Measurements from ENCODE around the gene SLAIN2.
"Not testable (repeated sequence)": the region's sequence is repeated elsewhere in the genome, so short reads cannot be mapped to it uniquely, and the experiment has no call there.

The SLAIN2 gene

GRCh38 chr4:48370260-48371134 is 29.2 kb downstream of the SLAIN2 start:
- DNase-seq: no peak

GRCh38 chr4:48372272-48372671 is 30.9 kb downstream of the SLAIN2 start:
- DNase-seq: no peak

GRCh38 chr4:48375651-48376304 is 34.4 kb downstream of the SLAIN2 start:
- DNase-seq: no peak

- DNase-seq: no peak
Observed at GRCh38 chr4:48379587-48380180, 38.4 kb downstream of the SLAIN2 start.

GRCh38 chr4:48380583-48381167 is 39.3 kb downstream of the SLAIN2 start:
- no peak for DNase-seq

GRCh38 chr4:48388525-48389154 is 47.3 kb downstream of the SLAIN2 start:
- no peak for DNase-seq

- no peak for DNase-seq
Observed at GRCh38 chr4:48396043-48396442, 54.7 kb downstream of the SLAIN2 start.

GRCh38 chr4:48400416-48400815 is 59.1 kb downstream of the SLAIN2 start:
- no peak for DNase-seq

- no peak for DNase-seq
Observed at GRCh38 chr4:48403358-48403757, 62.0 kb downstream of the SLAIN2 start.

- DNase-seq: no peak
Observed at GRCh38 chr4:48403779-48404178, 62.5 kb downstream of the SLAIN2 start.

- no peak for DNase-seq
Observed at GRCh38 chr4:48405924-48406323, 64.6 kb downstream of the SLAIN2 start.

GRCh38 chr4:48409203-48409602 is 67.9 kb downstream of the SLAIN2 start:
- DNase-seq: no peak

GRCh38 chr4:48410812-48411211 is 69.5 kb downstream of the SLAIN2 start:
- DNase-seq: no peak

- no peak for DNase-seq
Observed at GRCh38 chr4:48420144-48420543, 78.8 kb downstream of the SLAIN2 start.

GRCh38 chr4:48421101-48421500 is 79.8 kb downstream of the SLAIN2 start:
- no peak for DNase-seq

GRCh38 chr4:48428926-48429325 is 87.6 kb downstream of the SLAIN2 start:
- no peak for DNase-seq

- no peak for DNase-seq
Observed at GRCh38 chr4:48429709-48430474, 88.6 kb downstream of the SLAIN2 start.

- DNase-seq: no peak
Observed at GRCh38 chr4:48431401-48431800, 90.1 kb downstream of the SLAIN2 start.

GRCh38 chr4:48432017-48432416 is 90.7 kb downstream of the SLAIN2 start:
- DNase-seq: no peak

GRCh38 chr4:48436318-48436717 is 95.0 kb downstream of the SLAIN2 start:
- no peak for DNase-seq

- DNase-seq: no peak
Observed at GRCh38 chr4:48439988-48440387, 98.7 kb downstream of the SLAIN2 start.

- not testable (repeated sequence) for DNase-seq
Observed at GRCh38 chr4:48440914-48441313, 99.6 kb downstream of the SLAIN2 start.

Data from NCI-H748 treated with DMSO at 0.1 percent for 48 hours (cell line).